Erythroblast (primary cell): ENCODE data around the gene DZIP3.

Experiments used
- GATA1 ChIP-seq: IDR thresholded peaks from 2 replicates; pipeline ENCODE4 v1.6.1; 2011; ENCODE audit warnings: low read depth, mild to moderate bottlenecking, control low read depth, low read length, moderate library complexity
- POLR2A ChIP-seq: IDR thresholded peaks from 2 replicates; pipeline ENCODE4 v1.6.1; 2011; ENCODE audit warnings: mild to moderate bottlenecking, low read length

- TF ChIP-seq POLR2A (no peak), GATA1 (no peak)
Measured at GRCh38 chr3:108590460-108590859, 938 bp downstream of the DZIP3 start.
